Measurements from ENCODE around the gene ZNF609.

ZNF609 gene

DNA sequence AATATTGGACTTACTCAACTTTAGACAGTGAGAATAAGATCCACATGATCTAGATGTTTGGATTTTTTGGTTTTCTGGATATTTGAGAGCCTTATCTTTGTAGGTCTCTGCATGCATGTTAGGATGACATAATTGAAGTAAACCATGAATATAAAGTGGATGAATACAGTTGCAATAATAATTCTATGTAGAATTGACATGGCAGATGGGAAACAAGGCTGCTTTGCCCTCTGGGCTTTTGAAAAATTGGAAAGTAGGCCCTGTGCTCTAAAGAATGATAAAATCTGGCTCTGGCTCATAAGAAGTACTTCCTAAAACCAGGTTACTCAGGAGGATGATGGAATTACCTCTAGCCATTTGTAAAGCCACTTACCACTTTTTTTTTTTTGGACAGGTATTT is 86.9 kb downstream of the ZNF609 start:
- peak in 1 of 2 experiments; percentile 17 for DNase-seq

DNA sequence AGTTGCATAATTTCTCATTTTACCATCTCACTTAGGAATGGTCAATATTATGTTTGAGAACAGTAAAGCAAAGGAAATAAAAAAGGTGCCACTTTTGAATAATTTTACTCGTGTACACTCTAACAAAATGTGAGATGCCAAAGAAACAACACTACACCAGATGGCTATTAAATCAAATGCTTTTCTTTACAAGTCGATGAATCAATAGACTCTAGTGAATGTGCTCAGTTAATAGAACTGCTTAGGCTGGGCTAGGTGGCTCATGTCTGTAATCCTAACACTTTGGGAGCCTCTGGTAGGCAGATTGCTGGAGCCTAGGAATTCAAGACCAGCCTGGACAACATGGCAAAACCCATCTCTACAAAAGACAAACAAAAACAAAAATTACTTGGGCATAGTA is 87.9 kb downstream of the ZNF609 start:
- DNase-seq, result peak in 1 of 2 experiments; percentile 46

DNA sequence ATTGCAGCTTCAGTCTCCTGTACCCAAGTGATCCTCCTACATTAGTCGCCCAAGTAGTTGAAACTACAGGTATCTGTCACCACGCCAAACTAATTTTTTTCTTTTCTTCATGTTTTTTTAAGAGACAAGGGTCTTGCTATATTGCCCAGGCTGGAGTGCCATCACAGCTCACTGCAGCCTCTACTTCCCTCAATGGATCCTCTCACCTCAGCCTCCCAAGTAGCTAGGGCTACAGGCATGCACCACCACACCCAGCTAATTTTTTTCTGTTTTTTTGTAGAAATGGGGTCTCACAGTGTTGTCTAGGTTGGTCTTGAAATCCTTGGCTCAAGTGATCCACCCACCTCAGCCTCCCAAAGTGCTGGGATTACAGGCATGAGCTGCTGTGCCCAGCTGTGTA is 89.5 kb downstream of the ZNF609 start:
- no peak for DNase-seq

DNA sequence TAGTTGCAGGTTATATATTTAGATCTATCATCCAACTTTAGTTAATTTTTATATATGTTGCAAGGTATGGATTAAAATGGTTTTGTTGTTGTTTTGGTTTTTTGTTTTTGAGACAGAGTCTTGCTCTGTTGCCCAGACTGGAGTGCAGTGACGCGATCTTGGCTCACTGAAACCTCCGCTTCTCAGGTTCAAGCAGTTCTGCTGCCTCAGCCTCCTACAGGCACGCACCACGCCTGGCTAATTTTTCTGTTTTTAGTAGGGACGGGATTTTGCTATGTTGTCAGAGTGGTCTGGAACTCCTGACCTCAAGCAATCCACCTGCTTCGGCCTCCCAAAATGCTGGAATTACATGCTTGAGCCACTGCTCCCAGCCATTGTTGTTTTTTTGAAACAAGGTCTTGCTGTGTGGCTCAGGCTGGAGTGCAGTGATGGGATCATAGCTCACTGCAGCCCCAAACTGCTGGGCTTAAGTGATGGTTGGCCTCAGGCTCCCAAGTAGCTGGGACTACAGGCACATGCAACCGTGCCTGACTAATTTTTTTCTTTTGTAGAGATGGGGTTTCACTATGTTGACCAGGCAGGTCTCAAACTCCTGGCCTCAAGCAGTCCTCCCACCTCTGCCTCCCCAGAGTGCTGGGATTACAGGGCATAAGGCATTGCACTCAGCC is 92.0 kb downstream of the ZNF609 start:
- DNase-seq, result no peak

DNA sequence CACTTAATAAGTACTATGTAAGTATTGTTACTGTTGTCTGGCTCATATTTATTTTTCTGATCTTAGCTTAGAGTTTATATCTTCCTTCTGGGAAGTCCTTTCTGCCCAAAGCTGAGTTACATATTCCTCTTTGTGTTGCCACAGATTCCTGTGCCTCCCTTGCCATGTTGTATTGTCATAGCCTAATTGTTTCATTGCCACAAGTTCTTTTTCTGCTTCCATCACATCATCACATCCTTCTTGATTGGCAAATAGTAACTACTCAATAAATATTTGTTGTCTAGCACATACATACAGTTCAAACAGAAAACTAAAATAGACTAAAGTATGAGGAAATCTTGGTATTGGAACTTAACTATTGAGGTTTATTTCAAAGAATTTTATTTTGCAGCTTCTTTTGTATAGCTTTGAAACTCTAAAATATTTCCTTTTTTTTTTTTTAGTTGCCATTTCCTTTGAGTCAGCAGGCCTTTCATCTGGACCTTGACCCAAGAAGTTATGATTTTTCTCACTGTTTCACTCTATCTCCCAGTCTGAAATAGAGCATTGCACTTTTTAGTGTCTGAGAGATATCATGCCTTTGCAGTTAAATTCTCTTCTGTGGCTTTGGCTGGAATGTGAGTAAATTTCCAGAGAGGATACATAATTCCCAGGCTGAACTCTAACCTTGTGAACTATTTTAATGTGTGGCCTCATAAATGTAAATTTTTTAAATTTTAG is 98.2 kb downstream of the ZNF609 start:
- DNase-seq, result no peak

DNA sequence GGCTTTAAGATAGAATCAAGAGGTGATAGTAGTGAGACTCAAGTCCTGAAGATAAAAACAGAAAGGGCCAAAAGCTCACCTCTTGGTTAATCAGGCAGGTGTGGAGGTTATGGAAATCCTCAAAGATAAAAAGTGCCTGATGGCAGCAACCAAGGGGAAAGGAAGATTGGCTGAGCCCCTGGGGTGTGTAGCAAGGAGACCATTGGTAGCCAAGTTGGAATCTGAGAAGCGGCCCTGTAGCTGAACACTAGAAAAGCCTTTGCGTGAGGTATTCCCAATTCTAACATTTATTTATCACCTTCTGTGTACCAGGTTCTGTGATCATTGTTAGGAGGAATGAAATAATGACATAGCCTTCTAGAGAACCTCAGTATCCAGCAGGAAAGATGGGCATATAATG is 98.9 kb downstream of the ZNF609 start:
- DNase-seq, result no peak

DNA sequence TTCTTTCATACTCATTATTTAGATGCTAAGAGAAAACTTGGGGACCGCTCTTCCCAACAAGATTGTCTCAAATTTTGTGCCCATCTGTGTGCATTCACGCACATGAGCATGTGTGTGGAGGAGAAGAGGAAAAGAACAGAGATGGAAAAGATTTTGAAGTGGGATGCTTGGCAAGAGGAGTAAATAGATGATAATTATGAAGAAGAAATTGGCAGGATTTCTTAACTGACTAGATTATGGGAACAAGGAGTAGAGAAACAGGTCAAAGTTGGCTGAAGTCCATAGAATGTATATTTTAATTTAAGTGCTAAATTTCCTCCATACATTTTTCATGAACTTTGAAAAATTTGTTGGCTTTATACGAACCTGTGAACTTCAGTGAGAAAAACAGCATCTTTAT is 100.1 kb downstream of the ZNF609 start:
- DNase-seq, result no peak

DNA sequence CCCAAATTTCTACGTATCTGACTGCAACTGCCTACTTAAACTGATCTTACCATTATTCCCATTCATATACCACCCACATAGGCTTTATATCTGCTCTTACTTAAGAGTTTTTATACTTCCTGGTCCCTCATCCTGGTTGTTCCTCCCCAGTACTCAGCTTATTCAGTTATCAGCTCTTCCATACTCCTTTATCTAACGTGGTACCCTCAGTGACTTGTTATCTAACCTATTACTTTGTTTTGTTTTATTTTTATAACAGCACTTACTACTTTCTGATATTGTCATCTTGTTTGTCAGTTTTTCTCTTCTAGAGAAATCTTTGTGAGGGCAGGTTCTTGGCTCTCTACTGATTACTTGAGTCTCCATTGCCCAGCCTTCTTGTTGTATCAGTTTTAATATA is 100.6 kb downstream of the ZNF609 start:
- no peak for DNase-seq

DNA sequence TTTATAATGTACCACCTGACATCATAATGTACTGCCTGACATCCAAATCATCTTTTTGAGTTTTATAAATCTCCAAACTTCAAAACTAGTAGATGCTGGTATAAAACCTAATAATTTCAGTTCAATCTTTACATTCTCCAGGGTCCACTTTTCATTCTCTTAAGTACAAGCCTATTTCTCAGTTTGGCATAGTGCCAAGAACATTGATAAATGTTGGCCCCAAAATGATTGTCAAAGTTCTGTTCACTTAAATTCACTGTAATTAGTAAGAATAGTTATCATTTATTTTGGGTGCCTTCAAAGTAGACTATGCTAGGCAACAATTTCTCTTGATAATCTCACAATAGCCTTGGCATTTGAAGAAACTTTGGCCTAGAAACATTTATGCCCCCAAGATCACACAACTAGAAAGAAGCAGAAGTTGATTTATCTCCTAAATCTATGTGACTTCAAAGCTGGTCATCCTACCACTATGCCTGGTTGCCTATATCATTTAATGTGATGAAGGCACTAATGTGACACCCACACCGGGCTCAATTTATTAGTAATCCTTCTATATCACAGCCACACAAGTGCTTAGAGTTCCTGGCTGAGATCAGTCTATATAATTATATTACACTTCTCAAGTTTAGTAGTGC is 101.7 kb downstream of the ZNF609 start:
- no peak for DNase-seq

DNA sequence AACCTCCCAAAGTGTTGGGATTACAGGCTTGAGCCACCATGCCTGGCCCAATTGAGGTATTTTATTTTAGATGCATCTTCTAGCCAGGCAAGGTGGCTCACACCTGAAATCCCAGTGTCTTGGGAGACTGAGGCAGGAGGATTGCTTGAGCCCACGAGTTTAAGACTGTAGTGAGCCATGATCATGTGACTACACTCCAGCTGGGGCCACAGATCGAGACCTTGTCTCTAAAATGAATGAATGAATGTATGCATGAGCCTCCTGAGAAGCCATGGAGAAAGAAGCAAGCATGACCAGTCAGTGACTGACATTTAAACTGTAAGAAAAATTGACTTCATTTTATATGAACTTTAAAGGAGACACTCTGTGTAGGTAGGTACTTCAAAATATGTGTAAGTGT is 105.7 kb downstream of the ZNF609 start:
- DNase-seq, result no peak

DNA sequence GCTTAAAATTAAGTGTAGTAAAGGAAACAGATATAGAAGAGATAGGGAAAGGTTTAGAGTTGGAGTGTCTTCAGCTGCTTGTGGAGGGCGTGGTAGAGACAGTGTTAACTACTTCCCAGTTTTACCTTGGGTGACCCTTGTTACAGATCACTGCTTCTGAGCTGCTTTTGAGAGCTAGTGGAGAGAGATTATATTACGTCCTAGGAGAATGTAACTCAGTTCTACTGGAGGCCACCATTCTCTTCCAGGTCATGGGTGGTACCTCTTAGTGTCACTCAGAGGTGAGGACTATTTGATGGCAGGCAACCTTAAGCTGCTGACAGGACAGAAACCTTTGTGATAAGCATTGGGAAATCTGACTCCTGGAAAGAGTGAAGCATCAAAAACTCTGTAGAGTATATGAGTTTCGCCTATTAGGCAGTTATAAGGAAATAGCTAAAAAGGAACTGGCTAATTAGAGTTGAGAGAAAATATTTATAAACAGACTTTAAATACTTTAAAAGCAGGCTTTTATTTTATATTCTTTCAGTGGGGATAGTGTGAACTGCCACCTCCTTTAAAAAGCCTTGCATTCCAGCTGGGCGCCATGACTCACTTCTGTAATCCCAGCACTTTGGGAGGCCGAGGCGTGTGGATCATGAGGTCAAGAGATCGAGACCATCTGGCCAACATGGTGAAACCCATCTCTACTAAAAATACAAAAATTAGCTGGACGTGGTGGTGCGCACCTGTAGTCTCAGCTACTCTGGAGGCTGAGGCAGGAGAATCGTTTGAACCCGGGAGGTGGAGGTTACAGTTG is 106.5 kb downstream of the ZNF609 start:
- peak in 1 of 2 experiments; percentile 82 for DNase-seq

DNA sequence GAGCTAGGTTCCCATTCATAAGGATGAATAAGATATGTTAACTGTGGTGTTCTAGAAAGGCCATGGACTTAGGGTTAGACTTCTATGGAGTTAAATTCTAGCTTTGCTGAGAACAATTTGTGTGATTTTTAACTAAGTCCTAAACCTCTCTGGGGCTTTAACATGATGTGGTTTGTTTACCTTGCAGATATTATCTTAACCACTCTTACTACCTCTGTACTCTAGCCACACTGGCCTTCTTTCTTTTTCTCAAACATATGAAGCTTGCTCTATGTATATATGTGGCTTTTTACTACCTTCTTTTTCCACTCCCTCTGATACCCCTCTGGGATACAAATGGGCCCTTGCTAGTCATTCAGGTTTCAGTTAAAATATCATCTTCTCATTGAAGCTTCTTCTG is 108.4 kb downstream of the ZNF609 start:
- no peak for DNase-seq

DNA sequence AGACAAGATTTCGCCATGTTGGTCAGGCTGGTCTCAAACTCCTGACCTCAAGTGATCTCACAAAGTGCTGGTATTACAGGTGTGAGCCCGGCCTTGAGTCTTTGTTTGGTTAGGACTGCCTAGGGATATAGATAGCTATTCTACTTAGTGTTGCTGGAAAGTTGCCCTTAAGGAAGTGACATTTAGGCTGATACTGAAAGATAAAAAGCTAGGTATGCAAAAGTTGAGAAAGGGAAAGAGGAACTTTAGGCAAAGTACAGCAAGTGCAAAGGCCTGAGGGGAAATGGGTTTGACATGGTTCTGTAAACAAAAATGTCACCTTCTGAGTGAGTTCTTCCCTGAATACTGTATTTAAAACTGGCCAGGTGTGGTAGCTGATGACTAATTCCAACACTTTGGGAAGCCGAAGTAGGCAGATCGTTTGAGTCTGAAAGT is 111.5 kb downstream of the ZNF609 start:
- DNase-seq, result no peak

DNA sequence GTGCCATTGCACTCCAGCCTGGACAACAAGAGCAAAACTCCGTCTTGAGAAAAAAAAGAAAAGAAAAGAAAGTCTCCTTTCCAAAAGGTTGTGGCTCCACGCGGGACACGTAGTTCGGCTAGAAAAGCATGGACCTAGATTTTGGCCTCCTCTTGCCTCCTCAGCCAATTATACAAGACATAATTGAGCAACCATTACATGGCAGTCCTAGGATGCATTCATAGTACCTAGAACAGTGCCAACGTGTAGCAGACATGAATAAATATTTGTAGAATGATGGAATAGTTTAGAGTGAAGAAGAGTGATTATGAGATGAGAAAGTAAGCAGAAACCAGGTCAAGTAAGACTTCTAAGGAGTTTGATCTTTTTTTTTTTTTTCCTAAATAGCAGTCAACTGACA is 112.5 kb downstream of the ZNF609 start:
- DNase-seq, result no peak

DNA sequence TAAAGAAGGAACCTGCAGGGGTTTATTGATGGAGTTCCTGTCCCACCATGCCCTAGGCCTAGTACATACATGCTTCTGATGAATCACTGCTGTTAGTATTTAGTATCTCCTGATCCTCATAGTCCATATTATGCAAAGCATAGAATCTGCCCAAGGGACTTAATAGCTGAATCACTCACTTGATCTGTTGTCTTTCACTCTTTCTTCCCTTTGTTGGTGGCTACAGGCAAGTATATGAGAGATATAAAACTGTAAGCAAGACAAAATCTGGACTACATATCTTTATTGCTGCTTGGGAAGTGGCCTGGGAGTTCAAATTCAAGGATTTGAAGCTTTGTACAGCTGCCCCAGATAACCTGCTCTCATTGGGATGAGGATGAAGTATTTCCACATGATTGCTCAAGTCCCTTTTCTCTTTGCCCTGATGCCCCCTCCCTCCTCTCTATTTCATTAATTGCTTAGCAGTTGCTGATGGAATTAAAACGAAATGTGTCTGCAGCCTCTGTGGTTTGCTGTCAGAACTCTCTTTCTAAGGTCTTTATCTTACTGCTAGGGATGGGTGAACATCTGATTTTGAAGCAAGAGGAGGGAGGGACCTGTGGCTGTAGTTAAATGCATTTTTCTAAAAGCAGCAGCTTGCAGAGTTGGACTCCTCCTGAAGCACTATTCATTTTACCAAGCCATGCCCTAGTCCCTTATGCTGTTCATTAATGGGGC is 114.1 kb downstream of the ZNF609 start:
- DNase-seq, result peak in 1 of 2 experiments; percentile 57

DNA sequence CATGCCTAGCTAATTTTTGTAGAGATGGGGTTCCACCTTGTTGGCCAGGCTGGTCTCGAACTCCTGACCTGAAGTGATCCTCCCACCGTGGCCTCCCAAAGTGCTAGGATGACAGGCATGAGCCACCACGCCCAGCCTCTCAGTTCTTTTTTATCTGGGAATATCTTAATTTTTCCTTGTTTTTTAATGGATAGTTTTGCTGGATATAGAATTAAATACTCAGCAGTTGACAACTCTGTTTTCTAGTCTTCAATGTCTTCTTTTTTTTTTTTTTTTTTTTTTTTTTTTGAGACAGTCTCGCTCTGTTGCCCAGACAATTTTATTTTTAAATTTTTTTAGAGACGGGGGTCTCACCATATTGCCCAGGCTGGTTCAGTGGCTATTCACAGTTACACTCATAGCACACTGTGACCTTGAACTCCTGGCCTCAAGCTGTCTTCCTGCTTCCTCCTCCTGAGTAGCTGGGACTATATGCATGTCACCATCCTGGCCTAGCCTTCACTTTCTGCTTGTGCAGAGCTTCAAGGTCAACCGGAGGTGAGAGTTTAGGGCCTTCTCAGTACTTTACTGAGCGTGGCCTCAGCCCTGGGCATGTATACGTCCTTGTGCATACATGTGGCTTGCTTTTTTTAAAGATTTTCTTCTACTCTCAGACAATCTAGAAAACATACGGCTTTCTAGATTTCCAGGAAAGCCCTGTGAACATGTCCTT is 120.5 kb downstream of the ZNF609 start:
- no peak for DNase-seq

DNA sequence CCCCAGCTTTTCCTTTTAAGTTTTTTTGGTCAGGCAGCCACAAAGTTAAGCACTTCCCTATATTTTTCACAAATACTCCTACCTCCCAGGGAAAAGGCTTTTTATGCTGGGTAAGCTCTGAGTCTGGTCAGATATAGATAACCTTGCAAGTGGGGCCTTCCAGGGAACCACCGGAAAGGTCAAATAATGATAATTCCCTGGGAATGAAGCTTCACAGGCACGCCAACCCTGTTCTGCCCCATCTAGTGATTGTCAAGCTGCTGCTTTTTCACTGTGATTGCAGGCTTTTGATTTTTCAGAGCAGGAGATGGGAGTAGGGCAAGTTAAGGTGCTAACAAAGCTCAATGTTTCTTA is 121.0 kb downstream of the ZNF609 start:
- DNase-seq, result no peak

DNA sequence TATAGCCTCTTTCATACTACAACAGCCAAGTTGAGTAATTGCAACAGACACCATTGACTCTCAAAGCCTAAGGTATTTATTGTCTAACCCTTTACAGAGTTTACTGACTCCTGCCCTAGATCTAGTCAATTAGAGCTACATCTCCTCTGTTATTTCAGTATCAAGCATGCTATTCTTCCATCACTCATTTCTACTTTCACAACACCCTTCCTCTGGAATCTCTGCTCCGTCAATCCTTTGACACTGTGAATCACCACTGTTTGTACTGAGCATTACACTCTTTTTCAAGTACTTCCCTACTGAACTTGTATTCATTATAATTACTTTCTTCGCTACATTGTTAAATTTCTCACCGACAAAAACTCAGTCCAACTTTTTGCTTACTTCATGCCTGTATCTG is 121.8 kb downstream of the ZNF609 start:
- DNase-seq, result no peak

DNA sequence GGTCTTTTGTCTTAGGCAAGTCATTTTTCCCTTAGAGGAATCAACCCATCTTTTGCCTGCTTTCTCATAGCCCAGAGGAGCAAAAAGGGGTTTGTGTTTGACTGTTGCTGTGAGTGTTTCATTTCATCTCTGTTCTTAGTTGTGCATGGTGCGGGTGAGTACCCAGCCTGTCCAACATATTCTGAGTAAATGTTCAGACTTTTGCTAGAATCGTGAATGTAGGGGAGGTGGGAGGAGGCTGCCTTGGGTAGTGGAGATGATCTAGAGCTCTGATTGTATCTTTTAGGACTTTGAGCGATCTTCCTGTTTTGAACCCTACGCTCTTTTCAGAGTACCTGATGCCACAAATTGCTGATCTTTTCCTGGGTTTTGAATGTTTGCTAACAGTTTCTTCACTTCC is 123.1 kb downstream of the ZNF609 start:
- DNase-seq, result no peak

DNA sequence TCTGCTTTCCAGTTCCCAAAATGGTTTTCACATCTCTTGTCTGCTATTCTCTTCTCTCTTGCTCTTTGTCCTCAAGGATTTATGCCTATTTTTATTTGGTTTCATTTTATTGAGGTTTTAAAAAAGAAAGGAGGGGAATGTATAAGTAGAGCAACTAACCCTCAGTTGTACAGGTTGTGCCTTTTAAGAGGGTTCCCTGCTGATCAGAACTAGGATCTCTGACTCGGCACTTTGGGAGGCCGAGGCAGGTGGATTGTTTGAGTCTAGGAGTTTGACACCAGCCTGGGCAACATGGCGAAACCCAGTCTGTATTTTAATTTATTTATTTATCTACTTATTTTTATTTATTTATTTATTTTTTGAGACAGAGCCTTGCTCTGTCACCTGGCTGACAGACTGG is 123.6 kb downstream of the ZNF609 start:
- DNase-seq, result no peak

DNA sequence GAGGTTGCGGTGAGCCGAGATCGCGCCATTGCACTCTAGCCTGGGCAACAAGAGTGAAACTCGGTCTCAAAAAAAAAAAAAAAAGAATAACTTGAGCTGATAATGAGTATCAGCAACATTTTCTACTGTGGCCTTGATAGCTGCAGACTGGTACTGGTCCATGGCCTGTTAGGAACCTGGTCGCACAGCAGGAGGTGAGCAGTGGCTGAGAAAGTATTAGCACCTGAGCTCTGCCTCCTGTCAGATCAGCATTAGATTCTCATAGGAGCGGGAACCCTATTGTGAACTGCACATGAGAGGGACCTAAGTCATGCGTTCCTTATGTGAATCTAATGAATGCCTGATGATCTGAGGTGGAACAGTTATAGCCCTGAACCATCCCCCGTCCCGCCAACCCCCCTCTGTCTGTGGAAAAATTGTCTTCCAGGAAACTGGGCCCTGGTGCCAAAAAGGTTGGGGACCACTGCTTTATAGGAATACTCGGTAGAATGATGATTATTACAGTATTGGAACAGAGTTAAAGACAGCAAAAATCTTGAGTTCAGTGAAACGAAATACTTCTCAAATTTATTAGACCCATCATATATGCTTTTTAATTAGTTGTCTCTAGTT is 126.0 kb downstream of the ZNF609 start:
- no peak for DNase-seq

DNA sequence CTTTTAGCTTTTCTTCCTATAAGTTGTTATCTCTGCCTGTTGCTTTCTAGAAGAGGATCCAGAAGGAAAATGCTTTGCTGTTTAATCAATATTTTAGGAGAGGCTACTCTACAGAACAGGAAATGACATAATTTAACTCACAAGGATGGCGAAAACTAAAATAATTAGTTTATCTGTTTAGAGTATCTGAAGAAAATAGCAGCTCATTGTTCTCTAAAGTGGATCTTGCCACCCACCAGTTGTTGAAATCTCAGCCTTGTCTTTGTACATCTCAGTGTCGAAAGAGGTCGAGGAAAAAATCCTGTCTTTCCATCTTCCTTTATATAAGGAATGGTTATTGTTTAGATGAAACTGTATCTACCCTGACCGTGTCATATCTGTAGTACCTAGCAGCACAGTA is 126.6 kb downstream of the ZNF609 start:
- no peak for DNase-seq
